Neural cell (in vitro differentiated cells): ENCODE data around the gene RBM38. TPM values are rescaled to one million over a fixed set of nuclear protein-coding genes. Genes with fewer than 3 reads are reported as not detected.

Source experiments
- H2AFZ ChIP-seq: fragments of 200-600, 300-800 bp; sonication (generic), shearing (Covaris generic); 2 replicates; pipeline ENCODE4 v1.6.0; 2014; ENCODE audit warnings: low read depth, mild to moderate bottlenecking, antibody characterized with exemption, low read length, moderate library complexity
- H3F3A ChIP-seq: fragments of 200-600 bp; shearing (Covaris generic); 2 replicates; pipeline ENCODE4 v1.6.1; 2016; ENCODE audit warnings: mild to moderate bottlenecking, moderate library complexity, mixed read lengths, antibody characterized with exemption, low read length; ENCODE audit not compliant: insufficient read depth, poor library complexity, severe bottlenecking
- H3K27ac ChIP-seq: fragments of 200-600, 300-800 bp; sonication (generic), shearing (Covaris generic); 2 replicates; pipeline ENCODE4 v1.5.1; 2014; ENCODE audit warnings: mild to moderate bottlenecking, low read length, moderate library complexity
- H3K27me3 ChIP-seq: fragments of 300-800, 200-600 bp; sonication (generic), shearing (Covaris generic); 2 replicates; pipeline ENCODE4 v1.6.0; 2014; ENCODE audit warnings: mild to moderate bottlenecking, low read depth, low read length, moderate library complexity; ENCODE audit not compliant: insufficient read depth
- H3K36me3 ChIP-seq: fragments of 300-800, 200-600 bp; sonication (generic), shearing (Covaris generic); 2 replicates; pipeline ENCODE4 v1.5.1; 2014; ENCODE audit warnings: mild to moderate bottlenecking, antibody characterized with exemption, low read length, moderate library complexity; ENCODE audit not compliant: insufficient read depth
- H3K4me2 ChIP-seq: fragments of 300-800, 200-600 bp; sonication (generic), shearing (Covaris generic); 2 replicates; pipeline ENCODE4 v1.6.0; 2014; ENCODE audit warnings: mild to moderate bottlenecking, low read length
- H3K4me3 ChIP-seq: fragments of 300-800, 200-600 bp; sonication (generic), shearing (Covaris generic); 2 replicates; pipeline ENCODE4 v1.5.1; 2014; ENCODE audit warnings: mild to moderate bottlenecking, low read length, moderate library complexity
- H3K79me2 ChIP-seq: fragments of 200-600 bp; shearing (Covaris generic); replicated peaks from 2 replicates; pipeline ENCODE4 v1.6.0; 2014; ENCODE audit warnings: mild to moderate bottlenecking, low read length, moderate library complexity; ENCODE audit not compliant: insufficient read depth
- H3K9ac ChIP-seq: fragments of 300-800, 200-600 bp; sonication (generic), shearing (Covaris generic); 2 replicates; pipeline ENCODE4 v1.6.1; 2016; ENCODE audit warnings: mild to moderate bottlenecking, low read length, mixed read lengths
- H3K9me2 ChIP-seq: fragments of 200-600 bp; shearing (Covaris generic); 2 replicates; pipeline ENCODE4 v1.6.1; 2016; ENCODE audit warnings: mild to moderate bottlenecking, low read length, mixed read lengths; ENCODE audit not compliant: insufficient read depth
- H3K9me3 ChIP-seq: fragments of 200-600, 300-800 bp; sonication (generic), shearing (Covaris generic); 2 replicates; pipeline ENCODE4 v1.6.1; 2016; ENCODE audit warnings: mild to moderate bottlenecking, mixed run types, low read length, moderate library complexity, mixed read lengths
- H4K20me1 ChIP-seq: fragments of 200-600 bp; shearing (Covaris generic); 2 replicates; pipeline ENCODE4 v1.6.1; 2016; ENCODE audit warnings: mild to moderate bottlenecking, mixed run types; ENCODE audit not compliant: insufficient read depth
- CTCF ChIP-seq: fragments of 450-650 bp; IDR thresholded peaks from 2 replicates; pipeline ENCODE4 v1.5.1; 2014; ENCODE audit warnings: antibody characterized with exemption, mild to moderate bottlenecking, moderate library complexity; ENCODE audit not compliant: poor library complexity, severe bottlenecking
- EP300 ChIP-seq: fragments of 450-650 bp; conservative IDR thresholded peaks from 2 replicates; pipeline ENCODE4 v1.6.1; 2014; ENCODE audit warnings: antibody characterized with exemption, mild to moderate bottlenecking, moderate library complexity; ENCODE audit not compliant: poor library complexity, severe bottlenecking
- EZH2 ChIP-seq: fragments of 200-600, 300-800 bp; shearing (Covaris generic), sonication (generic); IDR thresholded peaks from 2 replicates; pipeline ENCODE4 v1.6.1; 2014; ENCODE audit warnings: antibody characterized with exemption, low read length, borderline replicate concordance, mild to moderate bottlenecking; ENCODE audit not compliant: insufficient read depth, poor library complexity, severe bottlenecking
- MXI1 ChIP-seq: fragments of 450-650 bp; conservative IDR thresholded peaks from 2 replicates; pipeline ENCODE4 v1.6.1; 2014; ENCODE audit warnings: antibody characterized with exemption, mild to moderate bottlenecking; ENCODE audit not compliant: poor library complexity, severe bottlenecking
- POLR2AphosphoS5 ChIP-seq: IDR thresholded peaks from 2 replicates; pipeline ENCODE4 v1.6.1; 2012
- RAD21 ChIP-seq: fragments of 450-650 bp; conservative IDR thresholded peaks from 2 replicates; pipeline ENCODE4 v1.6.1; 2014; ENCODE audit warnings: antibody characterized with exemption, mild to moderate bottlenecking, moderate library complexity
- REST ChIP-seq: IDR thresholded peaks from 2 replicates; pipeline ENCODE4 v1.6.1; 2012; ENCODE audit warnings: borderline replicate concordance
- SMC3 ChIP-seq: fragments of 450-650 bp; conservative IDR thresholded peaks from 2 replicates; pipeline ENCODE4 v1.6.1; 2014; ENCODE audit warnings: antibody characterized with exemption, mild to moderate bottlenecking, moderate library complexity; ENCODE audit not compliant: poor library complexity
- TAF1 ChIP-seq: IDR thresholded peaks from 2 replicates; pipeline ENCODE4 v1.6.1; 2012; ENCODE audit warnings: low read depth
- polyA plus RNA-seq: library from polyadenylated mRNA; depleted of rRNA; stranded (reverse); fragments of >200 nt; gene quantifications from 2 replicates; pipeline ENCODE4 v1.2.3, GENCODE V29; 2014

The RBM38 gene
- polyA plus RNA-seq, 1 donor from 2014 or later: 19.0 TPM

GRCh38 chr20:57431539-57431835, 40.3 kb downstream of the RBM38 start:
- Histone ChIP-seq H3K79me2 (no peaks in the 10 kb centered on the region), H3K27me3 (no peaks in the 10 kb centered on the region), H3K9me3 (no peaks in the 10 kb centered on the region), H3F3A (no peaks in the 10 kb centered on the region), H3K36me3 (no peaks in the 10 kb centered on the region), H3K4me2 (no peak overlapping the region), H3K9ac (no peak overlapping the region), H4K20me1 (no peaks in the 10 kb centered on the region), H3K9me2 (no peaks in the 10 kb centered on the region), H3K27ac (no peak overlapping the region), H2AFZ (no peak overlapping the region), H3K4me3 (no peak overlapping the region)
- no peak for TF ChIP-seq TAF1
- TF ChIP-seq REST: no peak
- TF ChIP-seq EZH2: no peak
- TF ChIP-seq MXI1: no peak
- no peak for TF ChIP-seq POLR2AphosphoS5

- Histone ChIP-seq H2AFZ (no peak overlapping the region), H3K9me2 (no peaks in the 10 kb centered on the region), H3K9me3 (no peaks in the 10 kb centered on the region), H3K79me2 (no peaks in the 10 kb centered on the region), H3K9ac (no peak overlapping the region), H3K27ac (no peak overlapping the region), H3K27me3 (no peaks in the 10 kb centered on the region), H4K20me1 (no peaks in the 10 kb centered on the region), H3K36me3 (no peaks in the 10 kb centered on the region), H3K4me3 (no peak overlapping the region), H3F3A (no peaks in the 10 kb centered on the region), H3K4me2 (no peak overlapping the region)
- TF ChIP-seq POLR2AphosphoS5 (no peak), REST (no peak), EP300 (no peak), RAD21 (no peak), SMC3 (no peak), MXI1 (no peak), TAF1 (no peak), CTCF (no peak), EZH2 (no peak)
These were observed 41.3 kb downstream of the RBM38 start for GRCh38 chr20:57432480-57432861.
